Neural cell (in vitro differentiated cells): ENCODE data around the gene ISL1. TPM values are rescaled to one million over a fixed set of nuclear protein-coding genes. Genes with fewer than 3 reads are reported as not detected.

ENCODE experiments used
- H2AFZ ChIP-seq: fragments of 200-600, 300-800 bp; sonication (generic), shearing (Covaris generic); 2 replicates; pipeline ENCODE4 v1.6.0; 2014; ENCODE audit warnings: low read depth, mild to moderate bottlenecking, antibody characterized with exemption, low read length, moderate library complexity
- H3F3A ChIP-seq: fragments of 200-600 bp; shearing (Covaris generic); 2 replicates; pipeline ENCODE4 v1.6.1; 2016; ENCODE audit warnings: mild to moderate bottlenecking, moderate library complexity, mixed read lengths, antibody characterized with exemption, low read length; ENCODE audit not compliant: insufficient read depth, poor library complexity, severe bottlenecking
- H3K27ac ChIP-seq: fragments of 200-600, 300-800 bp; sonication (generic), shearing (Covaris generic); 2 replicates; pipeline ENCODE4 v1.5.1; 2014; ENCODE audit warnings: mild to moderate bottlenecking, low read length, moderate library complexity
- H3K27me3 ChIP-seq: fragments of 300-800, 200-600 bp; sonication (generic), shearing (Covaris generic); 2 replicates; pipeline ENCODE4 v1.6.0; 2014; ENCODE audit warnings: mild to moderate bottlenecking, low read depth, low read length, moderate library complexity; ENCODE audit not compliant: insufficient read depth
- H3K36me3 ChIP-seq: fragments of 300-800, 200-600 bp; sonication (generic), shearing (Covaris generic); 2 replicates; pipeline ENCODE4 v1.5.1; 2014; ENCODE audit warnings: mild to moderate bottlenecking, antibody characterized with exemption, low read length, moderate library complexity; ENCODE audit not compliant: insufficient read depth
- H3K4me2 ChIP-seq: fragments of 300-800, 200-600 bp; sonication (generic), shearing (Covaris generic); 2 replicates; pipeline ENCODE4 v1.6.0; 2014; ENCODE audit warnings: mild to moderate bottlenecking, low read length
- H3K4me3 ChIP-seq: fragments of 300-800, 200-600 bp; sonication (generic), shearing (Covaris generic); 2 replicates; pipeline ENCODE4 v1.5.1; 2014; ENCODE audit warnings: mild to moderate bottlenecking, low read length, moderate library complexity
- H3K79me2 ChIP-seq: fragments of 200-600 bp; shearing (Covaris generic); replicated peaks from 2 replicates; pipeline ENCODE4 v1.6.0; 2014; ENCODE audit warnings: mild to moderate bottlenecking, low read length, moderate library complexity; ENCODE audit not compliant: insufficient read depth
- H3K9ac ChIP-seq: fragments of 300-800, 200-600 bp; sonication (generic), shearing (Covaris generic); 2 replicates; pipeline ENCODE4 v1.6.1; 2016; ENCODE audit warnings: mild to moderate bottlenecking, low read length, mixed read lengths
- H3K9me2 ChIP-seq: fragments of 200-600 bp; shearing (Covaris generic); 2 replicates; pipeline ENCODE4 v1.6.1; 2016; ENCODE audit warnings: mild to moderate bottlenecking, low read length, mixed read lengths; ENCODE audit not compliant: insufficient read depth
- H3K9me3 ChIP-seq: fragments of 200-600, 300-800 bp; sonication (generic), shearing (Covaris generic); 2 replicates; pipeline ENCODE4 v1.6.1; 2016; ENCODE audit warnings: mild to moderate bottlenecking, mixed run types, low read length, moderate library complexity, mixed read lengths
- H4K20me1 ChIP-seq: fragments of 200-600 bp; shearing (Covaris generic); 2 replicates; pipeline ENCODE4 v1.6.1; 2016; ENCODE audit warnings: mild to moderate bottlenecking, mixed run types; ENCODE audit not compliant: insufficient read depth
- CTCF ChIP-seq: fragments of 450-650 bp; IDR thresholded peaks from 2 replicates; pipeline ENCODE4 v1.5.1; 2014; ENCODE audit warnings: antibody characterized with exemption, mild to moderate bottlenecking, moderate library complexity; ENCODE audit not compliant: poor library complexity, severe bottlenecking
- EP300 ChIP-seq: fragments of 450-650 bp; conservative IDR thresholded peaks from 2 replicates; pipeline ENCODE4 v1.6.1; 2014; ENCODE audit warnings: antibody characterized with exemption, mild to moderate bottlenecking, moderate library complexity; ENCODE audit not compliant: poor library complexity, severe bottlenecking
- EZH2 ChIP-seq: fragments of 200-600, 300-800 bp; shearing (Covaris generic), sonication (generic); IDR thresholded peaks from 2 replicates; pipeline ENCODE4 v1.6.1; 2014; ENCODE audit warnings: antibody characterized with exemption, low read length, borderline replicate concordance, mild to moderate bottlenecking; ENCODE audit not compliant: insufficient read depth, poor library complexity, severe bottlenecking
- MXI1 ChIP-seq: fragments of 450-650 bp; conservative IDR thresholded peaks from 2 replicates; pipeline ENCODE4 v1.6.1; 2014; ENCODE audit warnings: antibody characterized with exemption, mild to moderate bottlenecking; ENCODE audit not compliant: poor library complexity, severe bottlenecking
- POLR2AphosphoS5 ChIP-seq: IDR thresholded peaks from 2 replicates; pipeline ENCODE4 v1.6.1; 2012
- RAD21 ChIP-seq: fragments of 450-650 bp; conservative IDR thresholded peaks from 2 replicates; pipeline ENCODE4 v1.6.1; 2014; ENCODE audit warnings: antibody characterized with exemption, mild to moderate bottlenecking, moderate library complexity
- SMC3 ChIP-seq: fragments of 450-650 bp; conservative IDR thresholded peaks from 2 replicates; pipeline ENCODE4 v1.6.1; 2014; ENCODE audit warnings: antibody characterized with exemption, mild to moderate bottlenecking, moderate library complexity; ENCODE audit not compliant: poor library complexity
- TAF1 ChIP-seq: IDR thresholded peaks from 2 replicates; pipeline ENCODE4 v1.6.1; 2012; ENCODE audit warnings: low read depth
- polyA plus RNA-seq: library from polyadenylated mRNA; depleted of rRNA; stranded (reverse); fragments of >200 nt; gene quantifications from 2 replicates; pipeline ENCODE4 v1.2.3, GENCODE V29; 2014
- TF ChIP-seq, protein P1 (sequence below): IDR thresholded peaks from 2 replicates; pipeline ENCODE4 v1.6.1; 2012; ENCODE audit warnings: borderline replicate concordance

ISL1 gene
- polyA plus RNA-seq, 1 donor from 2014 or later = 27.6 TPM

DNA sequence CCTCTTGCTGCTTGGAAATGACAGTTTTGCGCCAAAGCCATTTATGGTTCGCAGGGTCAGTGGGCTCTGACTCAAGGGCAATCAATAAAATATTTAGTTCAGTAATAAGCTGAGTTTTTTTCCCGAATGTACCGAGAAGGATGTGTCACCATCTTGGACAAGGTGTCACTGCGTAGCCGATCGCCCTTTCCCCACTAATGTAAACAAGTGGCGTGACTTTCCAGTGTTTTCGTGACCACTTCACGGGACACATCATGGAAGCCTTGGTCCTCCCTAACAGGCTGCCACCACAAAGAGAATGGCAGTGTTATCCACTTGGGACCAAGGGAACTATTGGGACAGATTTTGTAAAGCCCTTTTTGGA, 16.4 kb downstream of the ISL1 start (continued):
- TF ChIP-seq, protein P1, sequence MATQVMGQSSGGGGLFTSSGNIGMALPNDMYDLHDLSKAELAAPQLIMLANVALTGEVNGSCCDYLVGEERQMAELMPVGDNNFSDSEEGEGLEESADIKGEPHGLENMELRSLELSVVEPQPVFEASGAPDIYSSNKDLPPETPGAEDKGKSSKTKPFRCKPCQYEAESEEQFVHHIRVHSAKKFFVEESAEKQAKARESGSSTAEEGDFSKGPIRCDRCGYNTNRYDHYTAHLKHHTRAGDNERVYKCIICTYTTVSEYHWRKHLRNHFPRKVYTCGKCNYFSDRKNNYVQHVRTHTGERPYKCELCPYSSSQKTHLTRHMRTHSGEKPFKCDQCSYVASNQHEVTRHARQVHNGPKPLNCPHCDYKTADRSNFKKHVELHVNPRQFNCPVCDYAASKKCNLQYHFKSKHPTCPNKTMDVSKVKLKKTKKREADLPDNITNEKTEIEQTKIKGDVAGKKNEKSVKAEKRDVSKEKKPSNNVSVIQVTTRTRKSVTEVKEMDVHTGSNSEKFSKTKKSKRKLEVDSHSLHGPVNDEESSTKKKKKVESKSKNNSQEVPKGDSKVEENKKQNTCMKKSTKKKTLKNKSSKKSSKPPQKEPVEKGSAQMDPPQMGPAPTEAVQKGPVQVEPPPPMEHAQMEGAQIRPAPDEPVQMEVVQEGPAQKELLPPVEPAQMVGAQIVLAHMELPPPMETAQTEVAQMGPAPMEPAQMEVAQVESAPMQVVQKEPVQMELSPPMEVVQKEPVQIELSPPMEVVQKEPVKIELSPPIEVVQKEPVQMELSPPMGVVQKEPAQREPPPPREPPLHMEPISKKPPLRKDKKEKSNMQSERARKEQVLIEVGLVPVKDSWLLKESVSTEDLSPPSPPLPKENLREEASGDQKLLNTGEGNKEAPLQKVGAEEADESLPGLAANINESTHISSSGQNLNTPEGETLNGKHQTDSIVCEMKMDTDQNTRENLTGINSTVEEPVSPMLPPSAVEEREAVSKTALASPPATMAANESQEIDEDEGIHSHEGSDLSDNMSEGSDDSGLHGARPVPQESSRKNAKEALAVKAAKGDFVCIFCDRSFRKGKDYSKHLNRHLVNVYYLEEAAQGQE = no peak

- Histone ChIP-seq H3K9me2 (no peaks in the 10 kb centered on the region), H3K27me3 (peaks cover 19% of the 10 kb centered on the region), H3K36me3 (no peaks in the 10 kb centered on the region), H2AFZ (no peak overlapping the region), H4K20me1 (no peaks in the 10 kb centered on the region), H3K9ac (no peak overlapping the region), H3K4me3 (no peak overlapping the region), H3K27ac (no peak overlapping the region), H3F3A (no peaks in the 10 kb centered on the region), H3K79me2 (no peaks in the 10 kb centered on the region), H3K4me2 (no peak overlapping the region), H3K9me3 (no peaks in the 10 kb centered on the region)
- TF ChIP-seq SMC3 (no peak), POLR2AphosphoS5 (no peak), CTCF (no peak), RAD21 (no peak), EP300 (no peak), EZH2 (no peak), TAF1 (no peak), MXI1 (no peak)
- TF ChIP-seq, protein P1 = no peak
These were observed 21.0 kb downstream of the ISL1 start for GRCh38 chr5:51404255-51404654.
